Urinary bladder (tissue), 4 donors: ENCODE measurements around the gene DOCK6. TPM values are rescaled to one million over a fixed set of nuclear protein-coding genes. Genes with fewer than 3 reads are reported as not detected.

ENCODE experiments used
- DNase-seq: peaks from one replicate; pipeline ENCODE4 v3.0.0-alpha.2; 2015; ENCODE audit errors: extremely low spot score
- H3K27ac ChIP-seq: one replicate; pipeline ENCODE4 v1.5.1; 2013; ENCODE audit warnings: low read depth, mild to moderate bottlenecking, moderate library complexity
- H3K36me3 ChIP-seq: one replicate; pipeline ENCODE4 v1.6.1; 2013; ENCODE audit warnings: mild to moderate bottlenecking, moderate library complexity; ENCODE audit not compliant: insufficient read depth
- H3K4me1 ChIP-seq: one replicate; pipeline ENCODE4 v1.6.1; 2013; ENCODE audit warnings: mild to moderate bottlenecking, moderate library complexity; ENCODE audit not compliant: insufficient read depth
- H3K4me3 ChIP-seq: one replicate; pipeline ENCODE4 v1.5.1; 2013; ENCODE audit warnings: low read depth, low read length
- WGBS: extraction: QIAGEN DNeasy Blood & Tissue Kit; methylation state at CpG from one replicate; pipeline ENCODE4 v1.1.7; 2013; 5-methylcytosine and 5-hydroxymethylcytosine counted together
- polyA plus RNA-seq: library from polyadenylated mRNA; stranded (reverse); fragments of 200-250 nt; gene quantifications from one replicate; pipeline ENCODE4 v1.2.3, GENCODE V29; 2013
- total RNA-seq: library from RNA; depleted of rRNA; stranded (reverse); fragments of >200 nt; gene quantifications from one replicate; pipeline ENCODE4 v1.2.3, GENCODE V29; 2014
- donor health status: healthy with polysubstance abuse.
- donor health status: healthy.

DOCK6 gene
- total and polyA plus RNA-seq, 2 donors: 20.7 to 30.6 TPM

- 58% methylated on average over 7 of the region's 7 CpGs for WGBS
- Histone ChIP-seq H3K4me1 (no peaks in the 10 kb centered on the region), H3K4me3 (no peak overlapping the region), H3K27ac (no peak overlapping the region), H3K36me3 (no peaks in the 10 kb centered on the region)
- DNase-seq: no peak
Observed at GRCh38 chr19:11198769-11199424, 63.4 kb downstream of the DOCK6 start.

- DNase-seq: no peak
- H3K4me1 ChIP-seq: no peaks in the 10 kb centered on the region
- peak overlapping the region; percentile 80 for H3K27ac ChIP-seq
- 47% methylated on average over 7 of the region's 7 CpGs for WGBS
- no peak overlapping the region for H3K4me3 ChIP-seq
- H3K36me3 ChIP-seq: peaks cover 2% of the 10 kb centered on the region
Observed at GRCh38 chr19:11198175-11198534, 64.2 kb downstream of the DOCK6 start.

GRCh38 chr19:11197291-11198174, 64.8 kb downstream of the DOCK6 start, which contains the start of gene KANK2:
TSS of gene KANK2 (minus strand) at chr19:11197545. CDS start at chr19:11194511, 3,034 bp downstream.
- DNase-seq: peak; percentile 42
- Histone ChIP-seq H3K36me3 (peaks cover 5% of the 10 kb centered on the region), H3K27ac (peak within 1 kb of the TSS; percentile 88), H3K4me1 (peaks cover 1% of the 10 kb centered on the region), H3K4me3 (peak within 1 kb of the TSS; percentile 76)
- WGBS: under 1% methylated on average over 78 of the region's 78 CpGs

- 5% methylated on average over 47 of the region's 47 CpGs for WGBS
- Histone ChIP-seq H3K36me3 (peaks cover 5% of the 10 kb centered on the region), H3K27ac (peak overlapping the region; percentile 88), H3K4me1 (peaks cover 1% of the 10 kb centered on the region), H3K4me3 (peak overlapping the region; percentile 76)
- DNase-seq: no peak
Observed at GRCh38 chr19:11196406-11197287, 65.7 kb downstream of the DOCK6 start.

DNA sequence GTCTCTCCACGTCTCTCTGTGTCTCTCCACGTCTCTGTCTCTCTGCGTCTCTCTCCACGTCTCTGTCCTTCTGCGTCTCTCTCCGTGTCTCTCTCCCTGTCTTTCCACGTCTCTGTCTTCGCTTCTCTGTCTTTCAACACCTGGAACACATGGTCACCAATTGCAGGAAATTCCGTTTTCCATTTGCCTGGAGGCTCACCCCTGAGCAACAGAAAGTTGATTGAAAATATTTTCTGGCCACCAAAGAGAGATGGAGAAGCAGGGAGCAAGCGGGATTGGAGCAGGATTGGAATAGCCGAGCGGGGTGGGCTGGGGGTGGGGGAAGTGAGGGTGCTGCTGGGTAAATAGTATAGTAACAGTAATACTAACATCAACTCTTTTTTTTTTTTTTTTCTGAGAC, 66.6 kb downstream of the DOCK6 start:
- no peak for DNase-seq
- WGBS: 28% methylated on average over 12 of the region's 12 CpGs
- Histone ChIP-seq H3K36me3 (peaks cover 7% of the 10 kb centered on the region), H3K4me1 (peaks cover 1% of the 10 kb centered on the region), H3K27ac (peak overlapping the region; percentile 80), H3K4me3 (peak overlapping the region; percentile 46)

DNA sequence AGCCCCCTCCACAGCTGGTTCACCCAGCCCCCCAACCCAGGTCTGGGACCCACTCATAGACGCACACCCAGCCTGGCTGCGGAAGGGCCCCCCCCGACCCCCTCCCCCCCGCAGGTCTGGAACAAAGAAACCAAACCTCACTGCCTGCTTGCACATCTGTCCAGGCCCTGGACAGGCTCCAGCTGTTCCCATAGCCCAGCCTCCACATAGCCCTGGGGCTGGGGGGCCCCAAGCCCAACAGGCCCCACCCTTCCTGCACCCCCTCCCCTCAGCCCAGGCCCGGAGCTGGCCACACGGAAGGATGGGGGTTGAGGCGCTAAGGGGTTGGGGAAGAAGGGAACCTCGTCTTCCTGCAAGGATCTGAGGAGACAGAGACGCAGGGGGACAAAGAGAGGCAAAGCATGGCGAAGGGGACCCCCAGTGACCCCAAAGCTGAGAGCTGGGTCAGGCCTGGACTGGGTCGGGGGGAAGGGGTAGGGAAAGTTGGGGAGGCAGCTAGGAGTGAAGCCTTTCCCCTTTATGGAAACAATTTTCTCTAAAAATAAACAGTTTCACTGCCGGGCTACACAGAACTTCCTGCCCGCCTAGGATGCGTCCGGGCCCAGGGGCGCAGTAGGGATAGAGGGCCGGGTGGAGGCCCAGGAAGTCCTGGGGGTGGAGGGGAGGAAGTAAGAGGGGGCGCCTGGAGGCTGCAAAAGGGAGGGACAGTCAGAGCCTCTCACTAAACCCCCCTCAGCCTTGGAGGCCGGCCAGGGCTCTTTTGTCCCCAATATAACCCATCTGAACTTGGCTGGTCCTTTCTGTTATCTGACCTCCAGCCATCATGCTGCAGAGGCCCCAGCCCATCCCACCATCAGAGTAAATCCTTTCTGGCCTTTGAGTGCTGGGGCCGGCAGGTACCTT, 67.4 kb downstream of the DOCK6 start:
- Histone ChIP-seq H3K4me1 (peaks cover 2% of the 10 kb centered on the region), H3K4me3 (peak overlapping the region; percentile 46), H3K36me3 (peaks cover 7% of the 10 kb centered on the region), H3K27ac (peak overlapping the region; percentile 80)
- no peak for DNase-seq
- WGBS: 8% methylated on average over 20 of the region's 20 CpGs

DNA sequence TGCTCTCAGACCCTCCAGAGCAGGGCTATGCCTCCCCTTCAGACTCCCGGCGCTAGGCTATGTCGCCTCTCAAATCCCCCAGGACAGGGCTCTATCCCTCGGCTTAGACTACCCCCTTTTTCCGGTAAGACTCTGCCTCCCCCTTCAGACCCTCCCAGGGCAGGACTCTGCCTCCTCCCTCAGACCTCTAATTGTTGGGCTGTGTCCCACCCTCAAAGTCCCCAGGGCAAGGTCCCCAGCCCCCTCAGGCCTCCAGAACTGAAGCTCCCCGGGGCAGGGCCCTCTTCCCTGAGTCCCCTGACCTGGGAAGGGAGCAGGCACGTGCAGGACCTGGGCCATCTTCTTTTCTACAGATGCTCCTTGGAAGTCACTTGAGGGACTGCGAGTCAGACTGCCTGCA, 68.2 kb downstream of the DOCK6 start:
- peaks cover 7% of the 10 kb centered on the region for H3K36me3 ChIP-seq
- H3K4me3 ChIP-seq: peak overlapping the region; percentile 46
- 28% methylated on average over 8 of the region's 8 CpGs for WGBS
- no peak for DNase-seq
- H3K4me1 ChIP-seq: peaks cover 3% of the 10 kb centered on the region
- H3K27ac ChIP-seq: peak overlapping the region; percentile 46

DNA sequence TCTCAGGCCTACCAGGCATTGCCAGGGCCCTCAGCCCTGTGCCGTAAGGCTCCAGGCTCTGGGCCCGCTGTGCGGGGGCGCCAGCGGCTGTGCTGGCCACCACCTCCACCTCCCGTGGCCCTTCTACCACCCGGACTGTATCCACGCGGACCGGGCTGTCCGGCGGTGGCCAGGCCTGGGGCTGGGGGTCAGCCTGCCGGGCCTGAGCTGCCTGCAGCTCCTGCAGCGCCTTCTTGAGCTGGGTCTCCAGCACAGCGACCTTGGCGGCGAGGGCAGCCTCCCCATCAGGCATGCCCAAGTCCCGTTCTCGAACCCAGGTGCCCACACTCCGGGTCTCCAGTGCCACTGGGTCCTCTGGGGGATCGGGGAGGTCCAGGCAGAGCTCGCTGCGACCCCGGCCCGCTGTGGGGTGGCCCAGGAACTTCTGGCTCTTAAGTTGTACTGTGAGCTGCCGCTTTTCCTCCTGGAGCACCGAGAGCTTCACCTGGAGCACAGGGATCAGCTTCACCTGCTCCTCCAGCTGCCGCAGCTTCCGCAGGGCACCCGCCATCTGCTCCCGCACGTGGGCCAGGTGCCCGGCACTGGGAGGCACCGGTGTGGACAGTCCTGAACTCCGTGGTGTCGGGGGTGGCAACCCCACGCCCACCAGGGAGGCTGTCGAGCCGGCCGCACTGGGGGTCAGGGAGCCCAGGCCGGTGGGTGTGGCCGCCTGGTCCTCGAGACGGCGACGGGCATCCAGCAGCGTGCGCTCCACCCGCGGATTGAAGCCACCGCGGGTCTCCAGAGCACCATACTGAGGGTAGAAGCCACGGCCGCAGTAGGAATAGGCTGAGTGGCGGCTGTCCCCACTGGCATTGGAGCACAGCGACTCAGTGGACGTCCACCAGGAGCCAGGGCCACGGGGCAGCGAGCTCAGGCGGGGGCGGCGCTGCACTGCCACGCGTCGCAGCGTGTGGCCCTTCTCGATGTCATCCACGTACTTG, 69.1 kb downstream of the DOCK6 start:
- peak overlapping the region; percentile 53 for H3K27ac ChIP-seq
- 81% methylated on average over 68 of the region's 68 CpGs for WGBS
- peaks cover 3% of the 10 kb centered on the region for H3K4me1 ChIP-seq
- no peak for DNase-seq
- H3K36me3 ChIP-seq: peaks cover 7% of the 10 kb centered on the region
- no peak overlapping the region for H3K4me3 ChIP-seq

DNA sequence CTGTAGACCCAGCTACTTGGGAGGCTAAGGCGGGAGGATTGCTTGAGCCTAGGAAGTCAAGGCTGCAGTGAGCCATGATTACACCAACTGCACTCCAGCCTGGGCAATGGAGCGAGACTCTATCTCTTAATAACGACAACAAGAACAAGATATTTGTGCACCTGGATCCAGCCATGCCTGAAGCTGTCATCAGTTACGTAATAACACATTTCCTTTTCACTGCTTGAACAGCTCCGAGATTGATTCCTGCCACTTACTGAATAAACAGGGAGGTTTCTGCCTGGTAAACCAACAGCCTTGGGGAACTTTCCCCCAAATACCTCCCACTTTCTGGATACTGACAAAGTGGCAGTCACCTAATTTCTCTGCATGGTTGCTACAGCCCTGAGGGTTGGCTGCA, 70.4 kb downstream of the DOCK6 start:
- 69% methylated on average over 5 of the region's 5 CpGs for WGBS
- Histone ChIP-seq H3K4me3 (no peak overlapping the region), H3K36me3 (peaks cover 7% of the 10 kb centered on the region), H3K27ac (no peak overlapping the region), H3K4me1 (peaks cover 3% of the 10 kb centered on the region)
- no peak for DNase-seq

DNA sequence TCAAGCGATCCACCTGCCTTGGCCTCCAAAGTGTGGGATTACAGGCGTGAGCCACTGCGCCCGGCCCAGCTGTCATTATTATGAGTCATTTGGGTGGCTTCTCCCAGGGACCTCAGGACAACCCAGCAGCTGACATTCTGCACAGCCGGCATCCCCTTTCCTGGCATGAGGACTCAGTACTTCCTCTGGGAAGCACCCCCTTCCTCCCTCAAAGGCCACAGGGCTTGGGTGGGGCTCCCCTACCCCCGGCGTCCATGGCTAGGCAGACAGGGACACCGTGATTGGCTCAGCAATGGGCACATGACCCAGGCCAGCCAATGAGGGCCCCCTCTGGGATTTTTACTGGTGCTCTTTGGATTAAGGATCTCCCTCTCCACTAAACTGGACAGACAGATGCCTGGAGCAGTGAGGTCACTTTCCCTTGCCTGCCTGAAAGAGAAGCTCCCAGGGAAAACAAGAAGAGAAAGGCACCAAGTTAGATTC, 71.0 kb downstream of the DOCK6 start:
- Histone ChIP-seq H3K36me3 (peaks cover 7% of the 10 kb centered on the region), H3K4me1 (peaks cover 3% of the 10 kb centered on the region), H3K4me3 (no peak overlapping the region), H3K27ac (peak overlapping the region; percentile 58)
- WGBS: 21% methylated on average over 8 of the region's 8 CpGs
- no peak for DNase-seq

GRCh38 chr19:11190501-11190900, 71.8 kb downstream of the DOCK6 start:
- peaks cover 3% of the 10 kb centered on the region for H3K4me1 ChIP-seq

More at GRCh38 chr19:11190501-11190900, 71.8 kb downstream of the DOCK6 start:
- Histone ChIP-seq H3K4me3 (no peak overlapping the region), H3K36me3 (peaks cover 10% of the 10 kb centered on the region), H3K27ac (no peak overlapping the region)
- WGBS: 69% methylated on average over 8 of the region's 8 CpGs
- no peak for DNase-seq
